ENCODE results near the gene VMP1. TPM values are rescaled to one million over a fixed set of nuclear protein-coding genes. Genes with fewer than 3 reads are reported as not detected.
"Not testable (repeated sequence)": the region's sequence is repeated elsewhere in the genome, so short reads cannot be mapped to it uniquely, and the experiment has no call there.

Gene VMP1
- polyA plus RNA-seq, 4 donors = 77.6 to 113 (median 99.2) TPM

DNA sequence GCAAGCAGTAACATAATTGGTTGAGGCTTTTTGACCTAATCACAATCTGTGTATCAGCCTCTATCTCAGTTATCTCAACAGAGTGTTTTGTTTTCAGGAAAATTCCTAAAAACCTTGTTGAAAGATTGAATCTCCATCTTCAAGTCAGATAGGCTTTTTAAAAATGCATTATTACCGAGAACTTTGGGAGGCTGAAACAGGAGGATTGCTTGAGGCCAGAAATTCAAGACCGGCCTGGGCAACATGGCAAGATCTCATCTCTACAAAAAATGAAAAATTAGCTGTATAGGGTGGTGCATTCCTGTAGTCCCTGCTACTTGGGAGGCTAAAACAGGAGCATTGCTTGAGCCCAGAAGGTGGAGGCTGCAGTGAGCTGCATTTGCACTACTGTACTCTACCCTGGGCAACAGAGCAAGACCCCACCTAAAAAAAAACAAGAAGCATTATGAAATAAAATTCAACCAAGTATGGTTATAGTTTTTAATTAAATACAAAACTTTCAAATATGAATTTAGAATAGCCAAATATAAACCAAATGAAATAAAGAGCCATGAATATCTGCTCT, 68.4 kb downstream of the VMP1 start:
- DNase-seq (ENCODE audit: low read depth in 4 of 4, low spot score in 3 of 4) = no peak

DNA sequence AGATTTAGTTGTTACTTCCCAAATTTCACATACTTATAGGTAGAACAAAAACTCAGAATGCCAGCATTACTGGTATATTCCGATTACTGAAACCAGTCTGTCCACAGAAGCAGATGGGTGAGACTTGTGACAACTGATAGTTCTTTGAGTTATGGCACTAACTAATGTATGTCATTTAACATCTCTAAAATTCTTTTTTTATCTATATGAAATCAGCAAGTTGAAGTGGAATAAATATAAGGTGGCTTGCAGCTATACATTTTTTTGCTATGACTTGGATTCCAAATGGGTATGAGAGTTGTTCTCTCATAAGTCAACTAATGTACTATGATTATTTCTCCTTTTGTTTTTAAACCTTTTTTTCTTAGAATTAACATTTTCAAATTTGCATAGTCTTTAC, 69.1 kb downstream of the VMP1 start:
- no peak for DNase-seq (ENCODE audit: low read depth in 4 of 4, low spot score in 3 of 4)

DNA sequence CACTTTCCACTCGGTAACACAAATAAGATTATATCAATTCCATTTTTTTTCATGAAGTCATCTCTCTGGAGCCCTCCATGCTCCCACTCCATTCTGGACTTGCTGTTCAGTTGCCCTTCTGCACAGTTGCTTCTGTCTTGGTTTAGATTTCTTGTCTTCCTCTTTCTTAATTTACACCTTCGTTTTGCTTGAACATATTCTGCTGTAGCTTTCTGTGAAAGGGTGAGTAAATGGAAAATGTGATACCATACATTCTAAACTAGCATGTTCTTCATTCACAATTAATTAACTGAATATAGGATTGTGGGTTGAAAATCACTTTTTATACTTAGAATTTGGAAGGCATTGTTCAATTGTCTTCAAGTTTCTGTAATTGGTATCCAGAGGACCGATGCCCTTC, 69.6 kb downstream of the VMP1 start:
- no peak for DNase-seq (ENCODE audit: low read depth in 4 of 4, low spot score in 3 of 4)

DNA sequence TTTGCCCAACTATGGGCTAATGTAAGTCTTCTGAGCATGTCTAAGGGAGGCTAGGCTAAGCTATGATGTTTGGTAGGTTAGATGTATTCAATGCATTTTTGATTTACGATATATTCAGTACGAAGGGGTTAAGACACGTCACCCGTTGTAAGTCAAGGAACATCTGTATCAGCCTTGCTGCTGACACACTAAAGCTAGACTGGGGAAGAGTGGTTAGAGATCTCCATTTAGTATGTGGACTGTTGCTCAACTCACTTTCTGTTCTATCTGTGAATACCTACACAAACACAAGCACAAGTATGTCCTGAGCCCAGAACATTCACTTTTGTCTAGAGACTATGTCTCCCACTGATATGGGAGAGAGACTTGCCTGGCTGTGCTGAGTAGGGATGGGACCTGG, 71.5 kb downstream of the VMP1 start:
- DNase-seq (ENCODE audit: low read depth in 4 of 4, low spot score in 3 of 4) = no peak

DNA sequence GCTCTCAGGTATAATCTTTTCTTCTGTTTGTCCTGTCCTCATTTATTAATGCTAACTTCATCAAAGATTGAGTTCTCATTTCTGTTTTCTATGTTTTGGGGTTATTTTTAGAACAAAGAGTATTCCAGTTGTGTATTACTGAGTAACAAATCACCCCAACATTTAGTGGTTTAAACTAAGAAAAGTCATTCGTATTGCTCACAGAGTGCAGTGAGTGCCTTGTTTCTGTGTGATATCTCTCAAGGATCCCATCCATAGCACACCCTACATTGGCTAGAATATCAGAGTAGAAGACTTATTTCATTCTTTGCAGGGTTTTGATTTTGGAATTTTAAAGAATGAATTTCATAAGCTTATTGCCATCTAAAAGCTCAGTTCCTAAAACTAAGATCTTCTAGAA, 72.1 kb downstream of the VMP1 start:
- no peak for DNase-seq (ENCODE audit: low read depth in 4 of 4, low spot score in 3 of 4)

DNA sequence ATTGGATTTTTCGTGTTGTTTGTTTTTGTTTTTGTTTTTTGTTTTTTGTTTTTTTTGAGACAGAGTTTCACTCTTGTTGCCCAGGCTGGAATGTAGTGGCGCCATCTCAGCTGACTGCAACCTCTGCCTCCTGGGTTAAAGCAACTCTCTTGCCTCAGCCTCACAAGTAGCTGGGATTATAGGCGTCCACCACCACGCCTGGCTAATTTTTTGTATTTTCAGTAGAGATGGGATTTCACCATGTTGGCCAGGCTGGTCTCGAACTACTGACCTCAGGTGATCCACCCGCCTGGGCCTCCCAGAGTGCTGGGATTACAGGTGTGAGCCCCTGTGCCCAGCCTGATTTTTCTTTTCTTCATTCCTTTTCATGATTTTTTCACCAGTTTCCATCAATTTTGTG, 73.1 kb downstream of the VMP1 start:
- not testable (repeated sequence) for DNase-seq (ENCODE audit: low read depth in 4 of 4, low spot score in 3 of 4)

DNA sequence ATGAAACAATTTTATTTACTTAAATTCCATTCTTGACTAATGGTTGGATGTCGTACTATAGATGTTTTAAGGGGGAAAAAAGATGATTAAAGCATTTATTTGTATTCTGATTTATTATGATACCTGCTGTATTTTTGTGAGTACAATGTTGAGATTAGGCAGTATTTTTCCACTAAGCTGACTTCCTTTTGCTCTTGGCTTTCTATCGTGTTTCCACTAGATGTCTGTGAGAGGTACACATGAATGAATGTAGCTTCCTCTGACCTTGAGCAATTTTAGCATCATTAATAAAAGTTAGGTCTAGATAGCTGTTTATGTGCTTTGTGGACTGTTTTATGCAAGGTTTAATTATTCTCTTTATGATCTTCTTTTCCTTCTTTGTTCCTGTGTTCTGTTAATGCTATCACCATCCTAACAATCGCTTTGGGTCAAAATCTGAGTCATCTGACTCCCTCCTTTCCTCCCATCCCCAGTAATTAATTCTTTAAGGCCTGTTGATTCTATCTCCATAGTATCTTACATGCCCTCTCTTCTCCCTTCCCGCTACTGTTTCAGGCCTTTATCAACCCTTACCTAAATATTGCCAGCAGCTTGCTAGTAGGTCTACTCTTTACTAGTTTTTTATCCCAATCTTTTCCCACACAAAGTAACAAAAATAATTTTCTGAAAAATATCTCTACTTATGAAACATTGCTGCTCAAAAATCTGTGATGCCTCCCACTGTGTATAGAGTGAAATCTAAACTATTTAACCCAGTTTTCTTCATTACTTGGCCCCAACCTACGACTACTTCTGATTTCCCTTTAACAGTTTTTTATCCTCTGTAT, 76.0 kb downstream of the VMP1 start:
- DNase-seq (ENCODE audit: low read depth in 4 of 4, low spot score in 3 of 4) = no peak

DNA sequence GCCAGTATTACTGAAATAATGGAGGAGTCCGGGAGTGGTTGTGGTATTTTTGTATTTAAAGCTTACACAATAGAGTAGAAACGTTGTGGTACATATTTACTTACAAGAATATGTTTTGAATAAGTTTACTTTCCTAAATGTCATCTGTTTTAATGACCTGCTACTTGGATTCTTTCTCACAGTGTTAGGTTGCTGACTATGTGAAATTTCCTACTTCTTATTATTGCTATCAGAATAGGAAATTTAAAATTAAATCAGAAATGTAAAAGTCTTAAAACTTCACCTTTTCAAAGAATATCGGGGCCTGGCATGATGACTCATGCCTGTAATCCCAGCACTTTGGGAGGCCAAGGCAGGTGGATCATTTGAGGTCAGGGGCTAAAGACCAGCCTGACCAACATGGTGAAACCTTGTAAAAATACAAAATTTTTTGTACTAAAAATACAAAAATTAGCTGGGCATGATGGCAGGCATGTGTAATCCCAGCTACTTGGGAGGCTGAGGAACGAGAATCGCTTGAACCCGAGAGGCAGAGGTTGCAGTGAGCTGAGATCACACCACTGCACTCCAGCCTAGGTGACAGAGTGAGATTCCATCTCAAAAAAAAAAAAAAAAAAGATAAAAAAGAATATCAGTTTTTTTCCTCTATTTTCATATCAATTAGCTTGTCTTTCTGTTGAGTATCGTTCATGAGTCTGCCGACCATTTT, 77.8 kb downstream of the VMP1 start:
- DNase-seq (ENCODE audit: low read depth in 4 of 4, low spot score in 3 of 4) = no peak

DNA sequence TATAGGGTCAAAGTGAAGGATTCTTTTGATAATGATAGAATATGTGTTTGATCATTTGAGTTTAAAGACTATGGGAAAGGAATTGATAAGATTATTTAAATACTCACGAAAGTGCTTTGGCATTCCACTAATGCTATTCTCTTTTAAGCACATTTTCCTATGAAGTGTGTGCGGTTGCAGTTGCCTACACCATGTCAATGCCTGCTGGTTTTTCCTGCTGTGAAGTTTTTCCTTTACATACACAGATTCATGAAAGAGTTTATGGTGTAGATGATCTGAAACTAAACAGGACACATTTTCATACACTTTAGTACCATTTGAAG, 78.7 kb downstream of the VMP1 start:
- DNase-seq (ENCODE audit: low read depth in 4 of 4, low spot score in 3 of 4) = no peak

DNA sequence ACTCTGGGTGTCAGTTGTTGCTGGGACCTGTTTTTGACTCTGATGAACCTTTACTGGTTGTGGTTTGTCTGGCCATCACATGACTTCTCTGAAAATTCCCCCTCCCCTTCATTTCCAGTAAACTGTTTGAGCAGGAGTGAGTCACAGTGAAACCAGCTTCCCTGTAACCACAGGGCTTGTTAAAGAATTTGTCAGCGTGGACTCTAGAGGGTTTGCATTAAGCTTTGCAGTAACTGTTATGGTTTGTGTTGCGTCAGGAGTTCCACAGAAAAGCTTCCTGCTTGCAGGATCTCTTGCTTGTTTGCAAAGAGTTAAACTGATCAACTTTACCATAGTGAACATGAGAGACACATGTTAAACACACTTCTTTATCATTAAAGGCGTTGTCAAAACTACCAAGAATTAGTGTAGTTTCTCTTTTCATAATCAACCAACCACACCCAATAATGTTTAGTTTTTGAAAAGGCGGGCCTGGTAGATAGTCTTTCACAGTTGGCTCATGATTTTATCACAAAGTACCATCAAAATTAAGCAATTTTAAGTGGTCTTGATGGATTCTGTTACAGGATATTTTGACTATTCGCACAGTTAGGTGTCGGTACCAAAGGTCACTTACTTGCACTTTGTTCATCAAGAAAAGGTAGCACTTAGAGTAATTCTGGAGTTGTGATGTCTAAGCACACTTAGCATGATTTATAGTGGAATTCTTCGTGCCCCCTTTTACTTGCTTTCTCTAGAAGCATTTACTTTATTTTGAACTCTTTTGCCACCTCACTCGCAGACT, 79.3 kb downstream of the VMP1 start:
- peak in 3 of 4 donors; percentile 18 to 40 (median 32) for DNase-seq (ENCODE audit: low read depth in 4 of 4, low spot score in 3 of 4)

DNA sequence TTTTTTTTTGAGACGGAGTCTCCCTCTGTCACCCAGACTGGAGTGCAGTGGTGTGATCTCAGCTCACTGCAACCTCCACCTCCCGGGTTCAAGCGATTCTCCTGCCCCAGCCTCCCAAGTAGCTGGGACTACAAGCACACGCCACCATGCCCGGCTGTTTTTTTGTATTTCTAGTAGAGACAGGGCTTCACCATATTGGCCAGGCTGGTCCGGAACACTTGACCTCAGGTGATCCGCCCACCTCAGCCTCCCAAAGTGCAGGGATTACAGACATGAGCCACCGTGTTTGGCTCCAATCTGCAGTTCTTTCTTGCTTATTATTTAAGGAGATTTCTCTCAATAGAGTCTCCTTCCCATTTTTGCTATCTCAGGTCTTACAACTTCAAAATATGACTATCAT, 82.4 kb downstream of the VMP1 start:
- DNase-seq (ENCODE audit: low read depth in 4 of 4, low spot score in 3 of 4) = not testable (repeated sequence)

DNA sequence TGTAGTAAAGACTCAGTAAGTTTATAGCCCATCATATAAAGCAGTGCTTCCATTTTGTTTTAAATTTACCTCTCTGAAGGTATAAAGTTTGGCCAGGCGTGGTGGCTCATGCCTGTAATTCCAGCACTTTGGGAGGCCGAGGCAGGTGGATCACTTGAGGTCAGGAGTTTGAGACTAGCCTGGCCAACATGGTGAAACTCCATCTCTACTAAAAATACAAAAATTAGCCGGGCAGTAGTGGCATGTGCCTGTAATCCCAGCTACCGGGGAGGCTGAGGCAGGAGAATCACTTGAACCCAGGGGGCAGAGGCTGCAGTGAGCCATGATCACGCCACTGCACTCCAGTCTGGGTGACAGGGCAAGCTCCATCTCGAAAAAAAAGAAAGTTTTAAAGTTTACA, 83.0 kb downstream of the VMP1 start:
- not testable (repeated sequence) for DNase-seq (ENCODE audit: low read depth in 4 of 4, low spot score in 3 of 4)

DNA sequence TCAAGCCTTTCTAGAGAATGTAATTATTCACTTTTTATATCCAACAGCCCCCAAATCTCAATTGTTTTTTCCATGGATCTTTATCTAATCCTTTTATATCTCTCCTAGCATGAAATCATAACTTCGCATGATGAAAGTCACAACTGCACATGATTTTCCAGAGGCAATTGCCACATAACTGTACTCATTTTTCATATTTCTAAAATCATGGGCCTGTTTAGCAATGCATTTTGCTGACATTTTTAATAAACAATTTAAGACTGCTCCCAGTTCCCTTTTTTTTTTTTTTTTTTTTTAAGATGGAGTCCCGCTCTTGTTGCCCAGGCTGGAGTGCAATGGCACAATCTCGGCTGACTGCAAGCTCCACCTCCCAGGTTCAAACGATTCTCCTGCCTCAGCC, 83.5 kb downstream of the VMP1 start:
- no peak for DNase-seq (ENCODE audit: low read depth in 4 of 4, low spot score in 3 of 4)

DNA sequence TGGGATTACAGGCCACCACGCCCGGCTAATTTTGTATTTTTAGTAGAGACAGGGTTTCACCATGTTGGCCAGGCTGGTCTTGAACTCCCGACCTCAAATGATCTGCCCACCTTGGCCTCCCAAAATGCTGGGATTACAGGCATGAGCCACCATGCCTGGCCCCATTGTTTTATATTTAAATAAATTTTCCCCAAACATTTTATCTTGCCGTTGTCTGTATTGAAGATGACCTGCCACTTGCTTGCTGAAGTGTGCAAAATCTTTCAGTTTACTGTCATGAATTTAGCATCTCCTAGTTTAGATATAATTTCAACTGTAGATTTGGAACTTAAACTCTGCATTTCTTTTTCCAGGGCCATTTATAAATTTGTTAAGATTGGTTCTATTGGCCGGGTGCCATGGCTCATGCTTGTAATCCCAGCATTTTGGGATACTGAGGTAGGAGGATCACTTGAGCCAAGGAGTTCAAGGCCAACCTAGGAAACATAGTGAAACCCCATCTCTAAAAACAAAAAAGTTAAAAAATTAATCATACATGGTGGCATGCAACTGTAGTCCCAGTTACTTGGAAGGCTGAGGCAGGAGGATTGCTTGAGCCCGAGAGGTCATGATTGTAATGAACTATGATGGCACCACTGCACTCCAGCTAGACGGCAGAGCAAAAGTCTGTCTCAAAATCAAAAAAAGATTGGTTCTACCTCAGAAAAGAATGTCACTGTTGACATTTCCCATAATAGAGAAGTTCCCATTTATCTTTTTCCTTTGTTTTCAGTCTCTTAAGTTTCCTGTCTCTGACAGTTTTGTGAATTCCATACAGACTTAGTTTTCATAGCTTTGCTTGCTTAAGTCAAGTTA, 84.4 kb downstream of the VMP1 start:
- DNase-seq (ENCODE audit: low read depth in 4 of 4, low spot score in 3 of 4) = no peak

DNA sequence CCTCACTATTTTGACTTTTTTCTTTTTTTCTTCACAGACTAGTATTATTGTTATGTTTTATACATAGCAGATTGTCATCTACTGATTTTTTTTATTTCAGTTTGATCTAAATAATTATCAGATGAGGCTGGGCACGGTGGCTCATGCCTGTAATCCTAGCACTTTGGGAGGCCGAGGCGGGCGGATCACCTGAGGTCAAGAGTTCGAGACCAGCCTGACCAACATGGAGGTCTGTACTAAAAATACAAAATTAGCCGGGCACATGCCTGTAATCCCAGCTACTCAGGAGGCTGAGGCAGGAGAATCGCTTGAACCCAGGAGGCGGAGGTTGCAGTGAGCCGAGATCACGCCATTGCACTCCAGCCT, 85.0 kb downstream of the VMP1 start:
- DNase-seq (ENCODE audit: low read depth in 4 of 4, low spot score in 3 of 4) = not testable (repeated sequence)

DNA sequence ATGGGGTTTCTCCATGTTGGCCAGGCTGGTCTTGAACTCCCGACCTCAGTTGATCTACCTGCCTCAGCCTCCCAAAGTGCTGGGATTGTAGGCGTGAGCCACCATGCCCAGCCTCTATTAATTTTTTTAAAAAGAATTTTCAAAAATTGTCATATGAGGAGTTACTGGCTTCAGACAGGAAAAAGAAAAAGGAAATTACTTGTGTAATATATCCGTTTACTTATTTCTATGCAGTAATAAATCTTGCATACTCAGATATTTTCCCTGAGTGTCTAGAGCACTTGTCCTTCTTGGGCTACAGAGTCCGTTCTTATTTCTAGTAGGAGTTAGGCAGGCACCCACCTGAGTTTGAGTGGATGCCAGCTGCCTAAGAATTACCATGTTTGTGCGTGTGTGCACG, 85.8 kb downstream of the VMP1 start:
- no peak for DNase-seq (ENCODE audit: low read depth in 4 of 4, low spot score in 3 of 4)

DNA sequence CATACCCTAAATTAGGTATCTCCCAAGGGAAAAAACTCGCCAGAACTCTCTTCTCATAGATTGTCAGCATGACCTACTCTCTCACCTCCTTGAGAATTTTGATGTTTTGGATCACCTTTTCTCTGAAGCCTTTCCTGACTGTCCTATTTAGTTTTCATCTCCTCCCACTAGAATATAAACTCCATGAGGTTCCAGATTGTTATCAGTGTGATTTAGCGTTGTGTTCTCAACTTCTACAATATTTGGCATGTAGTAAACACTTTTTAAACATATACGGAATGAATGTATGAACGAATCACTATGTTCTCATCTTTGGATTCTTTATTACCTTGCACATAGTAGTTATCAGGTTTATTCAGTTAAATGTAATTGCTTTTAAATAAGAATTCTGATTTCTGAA, 88.7 kb downstream of the VMP1 start:
- no peak for DNase-seq (ENCODE audit: low read depth in 4 of 4, low spot score in 3 of 4)

DNA sequence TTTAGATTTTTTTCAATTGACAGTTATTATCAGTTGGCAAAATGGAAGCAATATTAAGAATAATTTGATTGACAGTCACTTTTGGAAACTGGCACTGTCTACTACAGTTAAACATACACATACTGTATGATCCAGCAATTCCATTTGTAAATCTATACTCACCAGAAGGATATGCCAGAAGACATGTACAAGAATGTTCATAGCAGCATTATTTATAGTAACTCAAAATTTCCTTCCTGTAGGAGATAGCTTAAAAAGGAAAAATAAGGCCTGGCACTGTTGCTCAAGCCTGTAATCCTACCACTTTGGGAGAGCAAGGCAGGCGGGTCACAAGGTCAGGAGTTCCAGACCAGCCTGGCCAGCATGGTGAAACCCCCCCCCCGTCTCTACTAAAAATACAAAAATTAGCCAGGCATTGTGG, 89.3 kb downstream of the VMP1 start:
- no peak for DNase-seq (ENCODE audit: low read depth in 4 of 4, low spot score in 3 of 4)

DNA sequence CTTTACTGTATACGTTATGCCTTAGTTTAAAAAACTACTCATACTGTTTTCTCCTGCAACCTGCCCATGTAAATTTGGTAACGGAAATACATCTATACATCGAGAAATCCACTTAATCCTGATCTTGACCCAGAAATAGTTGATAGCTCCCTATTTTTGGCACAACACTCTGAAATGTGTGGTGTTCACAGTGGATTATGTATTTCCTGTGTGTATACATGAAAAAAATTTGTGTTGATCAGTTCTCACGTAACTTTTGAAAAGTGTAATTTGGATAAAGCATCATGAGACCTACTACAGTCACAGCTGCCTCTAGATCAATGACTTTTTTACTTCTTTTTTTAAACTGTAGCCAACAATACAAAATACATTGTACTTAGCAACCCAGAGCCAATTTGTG, 90.7 kb downstream of the VMP1 start:
- DNase-seq (ENCODE audit: low read depth in 4 of 4, low spot score in 3 of 4) = no peak

DNA sequence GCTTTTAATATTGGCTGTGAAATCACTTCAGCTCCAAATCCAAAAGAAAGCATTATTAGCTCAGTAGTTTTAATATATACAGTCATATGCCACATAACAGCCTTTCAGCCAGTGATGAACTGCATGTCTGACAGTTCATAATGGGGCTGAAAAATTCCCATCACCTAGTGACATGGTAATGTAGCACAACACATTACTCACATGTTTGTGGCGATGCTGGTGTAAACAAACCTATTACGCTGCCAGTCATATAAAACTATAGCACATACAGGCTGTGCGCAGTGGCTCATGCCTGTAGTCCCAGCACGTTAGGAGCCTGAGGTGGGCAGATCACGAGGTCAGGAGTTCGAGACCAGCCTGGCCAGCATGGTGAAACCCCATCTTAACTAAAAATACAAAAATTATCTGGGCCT, 93.1 kb downstream of the VMP1 start:
- no peak for DNase-seq (ENCODE audit: low read depth in 4 of 4, low spot score in 3 of 4)
